HL-60/S4 treated with retinoic acid at 250 ng/mL for 4 days and 3 days (cell line): ENCODE results near the gene VAMP1.
"Not testable (repeated sequence)": the region's sequence is repeated elsewhere in the genome, so short reads cannot be mapped to it uniquely, and the experiment has no call there.

Experiments used
- in situ Hi-C: fragments of 300-500 bp; cut with MboI; formaldehyde crosslinking; loops from 2 replicates; pipeline ENCODE4 v1.7.0; 2022; ENCODE audit warnings: low sequenced_read_pairs

Gene VAMP1, protein sequence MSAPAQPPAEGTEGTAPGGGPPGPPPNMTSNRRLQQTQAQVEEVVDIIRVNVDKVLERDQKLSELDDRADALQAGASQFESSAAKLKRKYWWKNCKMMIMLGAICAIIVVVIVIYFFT

GRCh38 chr12:6470375-6471163 is at the start of gene VAMP1:
Gene VAMP1 (minus strand): TSS chr12:6470677. CDS start chr12:6470531, 146 bp downstream.
- in situ Hi-C loops, result no loop called here

- in situ Hi-C loops, result no loop called here
These were observed 49.7 kb upstream of the VAMP1 start for GRCh38 chr12:6520186-6520585.

- in situ Hi-C loops, result no loop called here
These were observed 37.6 kb upstream of the VAMP1 start for GRCh38 chr12:6508087-6508486.

GRCh38 chr12:6507102-6507998 is 36.9 kb upstream of the VAMP1 start:
- in situ Hi-C loops, result no loop called here

DNA sequence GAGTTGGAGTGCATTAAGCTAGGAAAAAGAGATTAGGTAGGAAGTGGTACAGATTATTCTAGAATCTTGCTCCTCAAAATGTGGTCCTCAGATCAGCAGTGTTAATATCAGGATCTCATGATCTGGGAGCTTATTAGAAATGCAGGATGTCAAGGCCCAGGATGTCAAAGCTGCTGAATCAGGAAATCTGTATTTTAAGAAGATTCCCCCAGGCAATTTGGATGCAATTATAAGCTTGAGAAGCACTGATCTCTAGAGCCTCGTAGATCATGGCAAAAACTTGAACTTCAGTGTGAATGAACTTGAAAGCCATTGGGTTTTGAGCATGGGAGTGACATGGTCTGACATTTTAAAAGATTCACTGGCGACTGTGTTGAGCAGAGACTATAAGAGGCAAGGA is 30.0 kb upstream of the VAMP1 start:
- in situ Hi-C loops, result no loop called here

- in situ Hi-C loops, result not testable (repeated sequence)
These were observed 26.8 kb upstream of the VAMP1 start for GRCh38 chr12:6497291-6497690.

GRCh38 chr12:6494968-6495367 is 24.5 kb upstream of the VAMP1 start:
- in situ Hi-C loops, result no loop called here

GRCh38 chr12:6494258-6494743 is 23.8 kb upstream of the VAMP1 start:
- in situ Hi-C loops, result no loop called here

- in situ Hi-C loops, result no loop called here
These were observed 23.2 kb upstream of the VAMP1 start, which contains the start of gene NCAPD2 for GRCh38 chr12:6493497-6494257. Gene NCAPD2 (plus strand): TSS chr12:6494102. CDS start chr12:6495099, 997 bp downstream.

DNA sequence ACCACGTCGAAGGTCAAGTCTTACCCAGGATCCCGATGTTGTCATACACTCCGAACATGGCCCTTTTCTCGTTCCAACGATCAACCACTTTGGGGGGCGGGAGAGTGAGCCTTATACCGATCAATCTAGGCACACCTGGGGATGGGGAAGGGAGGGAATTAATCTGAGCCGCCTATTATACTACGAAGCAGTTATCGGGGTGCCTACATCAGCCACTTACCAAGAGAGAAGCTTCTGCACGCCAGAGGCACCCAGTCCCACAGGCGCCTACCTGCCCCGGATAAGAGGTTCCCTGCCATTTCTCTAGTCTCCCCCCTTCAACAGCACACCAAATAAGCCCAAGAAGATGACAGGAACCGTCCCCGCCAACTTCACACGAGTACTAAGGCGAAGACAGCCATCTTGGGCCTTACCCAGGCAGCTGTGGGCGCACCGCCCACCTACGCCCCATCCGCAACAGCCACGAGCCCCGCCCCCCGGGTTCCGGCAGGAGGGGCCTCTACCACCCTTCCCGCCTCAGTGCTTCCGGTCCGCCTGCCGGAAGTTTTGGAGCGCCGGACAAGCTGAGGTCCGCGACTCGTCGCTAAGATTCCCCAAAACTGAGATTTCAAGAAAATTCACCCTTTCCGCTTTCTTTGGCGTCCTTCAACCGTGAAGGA is 22.5 kb upstream of the VAMP1 start, which contains the start of gene MRPL51:
MRPL51 (minus strand) TSS at position 425 of the 659 bp plus-strand sequence; CDS start at position 299, 126 bp downstream.
- in situ Hi-C loops, result no loop called here

DNA sequence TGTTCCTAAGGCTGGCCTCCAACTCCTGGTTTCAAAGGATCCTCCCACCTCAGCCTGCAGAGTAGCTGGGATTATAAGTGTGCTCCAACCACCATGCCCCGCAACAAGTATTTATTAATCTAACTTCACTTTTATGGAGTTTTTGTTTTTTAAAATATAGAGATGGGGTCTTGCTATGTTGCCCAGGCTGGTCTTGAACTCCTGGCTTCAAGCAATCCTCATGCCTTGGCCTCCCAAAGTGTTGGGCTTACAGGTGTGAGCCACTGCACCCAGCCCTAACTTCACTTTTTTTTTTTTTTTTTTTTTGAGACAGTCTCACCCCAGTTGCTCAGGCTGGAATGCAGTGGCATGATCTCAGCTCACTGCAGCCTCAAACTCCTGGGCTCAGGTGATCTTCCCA is 20.2 kb upstream of the VAMP1 start:
- in situ Hi-C loops, result not testable (repeated sequence)

- in situ Hi-C loops, result no loop called here
These were observed 19.0 kb upstream of the VAMP1 start for GRCh38 chr12:6489449-6489848.

GRCh38 chr12:6488240-6488639 is 17.8 kb upstream of the VAMP1 start:
- in situ Hi-C loops, result no loop called here

DNA sequence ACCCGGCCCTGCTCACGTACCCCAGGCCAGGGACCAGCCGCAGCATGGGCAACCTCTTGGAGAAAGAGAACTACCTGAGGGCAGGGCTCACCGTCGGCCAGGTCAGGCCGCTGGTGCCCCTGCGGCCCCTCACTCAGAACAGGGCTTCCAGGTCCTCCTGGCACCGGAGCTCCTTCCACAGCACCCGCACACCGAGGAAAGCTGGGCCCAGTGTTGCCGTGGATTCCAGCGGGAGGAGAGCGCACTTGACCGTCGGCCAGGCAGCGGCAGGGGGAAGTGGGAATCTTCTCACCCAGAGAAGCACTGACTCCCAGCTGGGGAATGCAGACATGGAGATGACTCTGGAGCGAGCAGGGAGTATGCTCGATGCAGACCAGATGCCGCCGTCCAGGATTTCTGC is 7.9 kb upstream of the VAMP1 start:
- in situ Hi-C loops, result no loop called here

DNA sequence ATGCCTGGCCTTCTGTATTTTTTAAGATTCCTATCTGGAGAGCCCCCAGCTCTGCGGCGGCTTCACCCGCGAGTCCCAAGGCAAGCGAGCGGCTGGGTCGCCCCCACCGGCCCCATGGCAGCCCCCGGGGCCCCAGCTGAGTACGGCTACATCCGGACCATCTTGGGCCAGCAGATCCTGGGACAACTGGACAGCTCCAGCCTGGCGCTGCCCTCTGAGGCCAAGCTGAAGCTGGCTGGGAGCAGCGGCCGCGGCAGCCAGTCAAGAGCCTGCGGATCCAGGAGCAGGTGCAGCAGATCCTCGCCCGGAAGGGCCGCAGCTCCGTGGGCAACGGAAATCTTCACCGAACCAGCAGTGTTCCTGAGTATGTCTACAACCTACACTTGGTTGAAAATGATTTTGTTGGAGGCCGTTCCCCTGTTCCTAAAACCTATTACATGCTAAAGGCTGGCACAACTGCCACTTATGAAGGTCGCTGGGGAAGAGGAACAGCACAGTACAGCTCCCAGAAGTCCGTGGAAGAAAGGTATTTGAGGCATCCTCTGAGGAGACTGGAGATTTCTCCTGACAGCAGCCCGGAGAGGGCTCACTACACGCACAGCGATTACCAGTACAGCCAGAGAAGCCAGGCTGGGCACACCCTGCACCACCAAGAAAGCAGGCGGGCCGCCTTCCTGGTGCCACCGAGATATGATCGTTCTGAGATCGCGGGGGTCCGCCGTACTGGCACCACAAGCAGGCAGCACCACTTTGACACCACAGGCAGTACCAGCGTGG is 7.3 kb upstream of the VAMP1 start:
- in situ Hi-C loops, result not testable (repeated sequence)

GRCh38 chr12:6476489-6476888 is 6.0 kb upstream of the VAMP1 start:
- in situ Hi-C loops, result no loop called here

DNA sequence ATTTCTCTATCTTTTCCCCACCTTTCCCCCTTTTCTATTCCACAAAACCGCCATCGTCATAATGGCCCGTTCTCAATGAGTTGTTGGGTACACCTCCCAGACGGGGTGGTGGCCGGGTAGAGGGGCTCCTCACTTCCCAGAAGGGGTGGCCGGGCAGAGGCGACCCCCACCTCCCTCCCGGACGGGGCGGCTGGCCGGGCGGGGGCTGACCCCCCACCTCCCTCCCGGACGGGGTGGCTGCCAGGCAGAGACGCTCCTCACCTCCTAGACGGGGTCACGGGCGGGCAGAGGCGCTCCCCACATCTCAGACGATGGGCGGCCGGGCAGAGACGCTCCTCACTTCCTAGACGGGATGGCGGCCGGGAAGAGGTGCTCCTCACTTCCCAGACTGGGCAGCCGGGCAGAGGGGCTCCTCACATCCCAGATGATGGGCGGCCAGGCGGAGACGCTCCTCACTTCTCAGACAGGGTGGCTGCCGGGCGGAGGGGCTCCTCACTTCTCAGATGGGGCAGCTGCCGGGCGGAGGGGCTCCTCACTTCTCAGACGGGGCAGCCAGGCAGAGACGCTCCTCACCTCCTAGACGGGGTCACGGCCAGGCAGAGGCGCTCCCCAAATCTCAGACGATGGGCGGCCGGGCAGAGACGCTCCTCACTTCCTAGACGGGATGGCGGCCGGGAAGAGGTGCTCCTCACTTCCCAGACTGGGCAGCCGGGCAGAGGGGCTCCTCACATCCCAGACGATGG is 4.9 kb upstream of the VAMP1 start:
- in situ Hi-C loops, result not testable (repeated sequence)

- in situ Hi-C loops, result no loop called here
These were observed 2.0 kb upstream of the VAMP1 start for GRCh38 chr12:6472491-6472890.

- in situ Hi-C loops, result no loop called here
These were observed 1.5 kb upstream of the VAMP1 start for GRCh38 chr12:6471989-6472360.
